ENCODE results near the gene GALNTL6. TPM values are rescaled to one million over a fixed set of nuclear protein-coding genes. Genes with fewer than 3 reads are reported as not detected.

The GALNTL6 gene
- polyA plus RNA-seq, 3 donors: 0.85 to 3.4 (median 0.98) TPM

DNA sequence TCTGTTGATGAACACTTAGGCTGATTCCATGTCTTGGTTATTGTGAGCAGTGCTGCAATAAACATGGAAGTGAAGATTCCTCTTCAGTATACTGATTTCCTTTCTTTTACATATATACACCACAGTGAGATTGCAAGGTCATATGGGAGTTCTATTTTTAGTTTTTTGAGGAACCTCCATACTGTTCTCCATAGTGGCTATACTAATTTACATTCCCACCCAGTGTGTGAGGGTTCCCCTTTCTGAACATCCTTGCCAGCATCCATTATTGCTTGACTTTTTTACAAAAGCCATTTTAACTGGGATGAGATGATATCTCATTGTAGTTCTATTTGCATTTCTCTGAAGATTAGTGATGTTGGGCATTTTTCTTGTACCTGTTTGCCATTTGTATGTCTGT lies 1274.9 kb downstream of the GALNTL6 start:
- DNase-seq (ENCODE audit: low read depth in 3 of 3, low spot score in 2 of 3): no peak

Measured in right renal cortex interstitium (tissue), 3 donors.